NOMO-1 treated with DMSO at 0.1 percent for 48 hours (cell line): ENCODE data around the gene FKBP10.

ENCODE experiments used
- DNase-seq: peaks from one replicate; lab custom pipeline; 2025; ENCODE audit not compliant: unreplicated experiment; lab: John Stamatoyannopoulos, UW

The FKBP10 gene

DNA sequence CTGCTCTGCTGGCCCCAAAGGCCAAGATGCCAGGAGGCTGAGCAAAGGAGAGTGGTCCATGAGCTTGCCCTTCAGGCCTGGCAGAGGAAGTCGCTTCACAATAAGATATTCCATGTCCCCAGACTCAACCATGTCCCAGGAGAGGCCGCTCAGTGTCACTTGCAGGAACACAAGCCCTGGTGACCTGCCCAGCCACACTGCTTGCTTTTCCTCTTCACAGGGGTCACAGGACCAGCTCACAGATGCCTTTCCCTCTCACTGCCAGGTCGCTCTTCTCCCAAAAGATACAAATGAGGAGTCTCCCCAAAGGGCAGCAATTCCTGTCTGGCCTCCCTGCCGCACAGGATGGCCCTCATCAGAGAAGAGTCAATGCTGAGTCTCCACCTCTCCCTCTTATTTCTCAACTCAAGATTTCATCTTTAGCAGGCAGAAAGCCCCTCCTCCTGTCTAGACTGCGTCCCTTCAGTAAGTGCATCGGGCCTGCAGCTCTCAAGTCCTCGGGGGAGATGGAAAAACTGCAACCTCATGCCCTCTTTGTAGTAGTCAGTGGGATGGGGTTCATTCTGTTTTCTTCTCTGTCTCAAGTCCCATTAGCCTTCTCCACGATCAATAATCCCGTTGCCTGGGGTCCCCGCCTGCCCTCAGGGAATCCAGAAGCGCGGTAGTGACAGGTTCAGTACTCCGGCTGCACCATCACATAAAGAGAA lies 31.2 kb upstream of the FKBP10 start:
- DNase-seq: no peak

DNA sequence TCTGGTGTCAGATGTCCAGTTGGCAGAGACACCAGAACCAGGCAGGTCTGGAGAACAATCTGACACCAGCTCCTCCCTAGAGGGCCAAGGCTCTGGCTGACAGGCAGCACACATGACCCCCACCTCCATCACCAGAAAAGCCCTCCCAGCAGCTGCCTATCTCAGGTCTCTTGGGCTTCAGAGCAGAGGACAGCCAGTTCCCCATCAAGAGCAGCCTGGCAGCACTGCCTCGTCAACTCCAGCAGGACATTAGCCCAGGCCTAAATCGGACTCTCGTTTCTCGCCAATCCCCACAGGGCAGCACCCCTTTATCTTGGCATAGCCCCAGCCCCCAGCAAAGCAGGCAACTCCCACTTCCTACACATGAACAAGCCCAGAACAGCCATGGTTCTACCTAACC lies 30.7 kb upstream of the FKBP10 start:
- no peak for DNase-seq

GRCh38 chr17:41784207-41784744 lies 28.5 kb upstream of the FKBP10 start:
- DNase-seq: no peak

DNA sequence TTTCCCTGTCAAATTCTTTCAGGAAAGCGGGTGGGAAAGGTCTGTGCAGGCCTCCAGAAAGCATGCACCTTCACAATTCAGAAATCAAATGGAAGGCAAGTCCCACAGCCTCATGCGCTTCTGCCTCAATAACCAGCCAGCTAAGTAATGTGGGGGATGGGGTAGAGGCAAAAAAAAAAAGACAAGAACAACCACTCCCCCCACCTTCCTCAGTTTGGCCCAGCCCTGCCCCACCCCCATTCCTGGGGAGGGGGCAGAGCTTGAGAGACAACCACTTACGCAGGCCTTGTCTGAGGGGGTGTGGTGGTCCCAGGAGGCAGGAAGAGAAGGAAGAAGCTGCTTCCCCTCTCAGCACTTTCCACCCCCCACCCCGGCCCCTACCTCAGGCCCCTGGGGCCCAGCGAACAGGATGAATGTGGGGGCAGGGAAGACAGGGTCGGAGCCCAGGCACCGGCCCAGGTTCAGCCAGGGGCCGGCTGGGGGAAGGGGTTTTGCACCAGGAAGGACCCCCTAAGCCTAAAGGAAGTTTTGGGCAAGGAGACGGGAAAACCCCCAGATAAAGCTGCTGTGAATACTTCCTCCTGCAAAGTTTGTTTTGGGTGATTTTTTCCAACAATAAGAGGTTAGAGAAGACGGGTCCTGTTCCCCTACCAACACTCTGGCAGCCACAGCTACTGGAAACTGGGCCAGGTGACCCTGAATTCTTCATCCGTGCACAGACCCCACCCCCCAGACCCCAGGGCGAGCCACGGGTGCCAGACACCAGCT lies 27.5 kb upstream of the FKBP10 start:
- DNase-seq: no peak

- DNase-seq: no peak
Measured at GRCh38 chr17:41785859-41786226, 27.0 kb upstream of the FKBP10 start.

DNA sequence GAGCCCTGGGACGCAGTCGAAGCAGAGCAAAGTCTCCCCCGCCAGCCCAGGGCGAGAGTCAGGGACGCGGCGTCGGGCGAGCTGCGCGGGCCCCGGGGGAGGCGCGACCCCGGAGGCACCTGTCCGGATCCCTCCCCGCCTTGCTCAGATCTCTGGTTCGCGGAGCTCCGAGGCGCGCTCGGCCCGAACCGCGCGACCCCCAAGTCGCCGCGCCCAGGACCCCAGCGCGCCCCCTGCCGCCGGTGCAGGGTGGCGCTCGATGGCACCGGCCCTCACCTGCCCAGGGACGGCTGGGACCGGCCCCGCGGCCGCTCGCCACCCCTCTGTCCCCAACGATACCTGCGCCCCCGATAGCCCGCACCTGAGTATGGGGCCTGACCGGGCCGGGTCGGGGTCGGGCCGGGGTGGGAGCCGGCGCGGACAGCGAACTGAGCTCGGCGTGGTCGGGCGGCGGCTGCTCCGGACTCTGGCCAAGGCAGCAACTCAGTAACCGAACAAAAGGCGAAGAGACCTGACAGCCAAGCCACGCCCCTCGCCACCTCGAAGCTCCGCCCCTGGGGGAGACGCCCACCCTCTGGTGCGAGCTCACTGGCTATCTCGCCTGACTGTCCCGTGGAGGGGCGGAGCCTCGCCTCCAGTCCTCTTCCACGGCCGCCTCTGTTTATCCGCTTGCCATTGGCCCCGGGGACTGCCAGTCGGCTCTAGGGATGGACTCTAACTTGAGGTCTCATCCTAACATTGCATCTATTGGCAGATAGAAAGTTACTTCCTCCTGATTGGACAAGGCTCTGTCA lies 26.4 kb upstream of the FKBP10 start, which contains the start of gene JUP:
Gene JUP (minus strand): TSS at position 485 of the 794 bp plus-strand sequence. CDS start 14,857 bp downstream, outside the sequence.
- peak; percentile 96 for DNase-seq

DNA sequence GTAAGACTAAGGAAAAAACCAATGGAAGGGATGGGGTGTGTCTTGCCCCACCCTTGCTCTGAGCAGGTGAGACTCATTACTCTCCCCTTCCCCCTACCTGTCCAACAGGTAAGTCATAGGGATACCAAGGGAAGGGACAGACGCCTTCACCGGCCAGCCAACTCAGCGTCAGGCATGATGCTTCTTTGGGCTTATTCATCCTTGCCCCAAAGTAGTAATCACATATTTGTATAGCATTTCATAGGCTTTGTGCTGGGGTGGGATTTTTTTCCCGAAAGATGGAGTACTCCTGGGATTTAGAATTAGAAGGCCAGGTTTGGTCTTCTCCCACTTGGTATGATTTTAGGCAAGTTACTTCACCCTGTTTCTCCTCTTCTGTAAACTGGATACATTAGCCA lies 25.8 kb upstream of the FKBP10 start:
- no peak for DNase-seq

GRCh38 chr17:41792845-41793783 lies 19.7 kb upstream of the FKBP10 start:
- no peak for DNase-seq

DNA sequence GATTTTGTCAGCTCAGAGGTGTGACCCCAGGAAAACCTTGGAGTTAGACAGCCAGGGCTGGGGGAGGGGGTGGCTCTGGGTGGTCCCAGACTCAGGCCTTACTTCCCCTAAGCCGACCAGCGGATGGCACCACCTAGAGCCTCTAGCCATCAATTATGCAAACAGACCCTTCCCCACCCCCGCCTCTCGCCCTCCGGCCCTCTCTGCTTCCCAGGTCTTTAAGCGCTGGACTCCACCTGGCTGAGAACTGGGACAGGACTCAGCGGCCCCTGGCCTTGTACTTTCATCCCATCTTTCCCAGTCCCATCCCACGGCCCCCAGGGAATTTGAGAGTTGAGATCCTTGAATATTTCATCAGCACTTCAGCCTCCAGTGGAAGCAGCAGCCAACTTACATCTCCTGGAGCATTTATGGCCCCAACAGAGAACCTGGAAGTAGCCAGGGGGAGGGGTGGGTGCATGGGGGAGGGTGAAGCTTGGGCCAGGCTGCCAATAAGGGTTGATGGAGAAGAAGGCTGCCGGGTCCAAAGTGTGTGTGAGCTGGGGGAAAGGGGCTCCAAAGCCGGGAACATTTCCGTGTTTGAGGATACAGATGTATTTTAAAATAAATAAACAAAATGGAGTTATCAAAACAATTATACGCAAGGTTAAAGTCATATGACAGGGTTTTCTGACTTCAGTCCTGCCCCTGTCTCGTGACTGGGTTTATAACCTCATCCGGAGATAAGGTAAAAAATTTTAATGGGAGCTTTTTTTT lies 18.8 kb upstream of the FKBP10 start:
- DNase-seq: no peak

DNA sequence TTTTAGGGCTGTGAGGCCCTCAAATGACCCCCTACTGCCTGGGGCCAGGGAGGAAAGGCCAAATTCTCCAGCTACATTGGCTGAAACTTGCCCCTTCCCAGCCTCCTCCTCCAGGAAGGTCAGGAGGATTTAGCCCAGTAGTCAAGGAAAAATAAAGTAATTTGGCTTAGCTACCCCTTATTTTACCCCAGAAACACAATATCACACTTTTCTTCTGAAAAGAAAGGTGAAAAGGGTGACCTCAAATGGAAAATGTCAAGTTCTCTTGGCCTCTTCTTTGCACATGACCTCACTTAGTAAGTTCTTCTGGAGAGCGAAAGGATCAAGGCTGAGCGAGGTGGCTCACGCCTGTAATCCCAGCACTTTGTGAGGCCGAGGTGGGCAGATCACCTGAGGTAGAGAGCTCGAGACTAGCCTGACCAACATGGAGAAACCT lies 18.2 kb upstream of the FKBP10 start:
- no peak for DNase-seq

DNA sequence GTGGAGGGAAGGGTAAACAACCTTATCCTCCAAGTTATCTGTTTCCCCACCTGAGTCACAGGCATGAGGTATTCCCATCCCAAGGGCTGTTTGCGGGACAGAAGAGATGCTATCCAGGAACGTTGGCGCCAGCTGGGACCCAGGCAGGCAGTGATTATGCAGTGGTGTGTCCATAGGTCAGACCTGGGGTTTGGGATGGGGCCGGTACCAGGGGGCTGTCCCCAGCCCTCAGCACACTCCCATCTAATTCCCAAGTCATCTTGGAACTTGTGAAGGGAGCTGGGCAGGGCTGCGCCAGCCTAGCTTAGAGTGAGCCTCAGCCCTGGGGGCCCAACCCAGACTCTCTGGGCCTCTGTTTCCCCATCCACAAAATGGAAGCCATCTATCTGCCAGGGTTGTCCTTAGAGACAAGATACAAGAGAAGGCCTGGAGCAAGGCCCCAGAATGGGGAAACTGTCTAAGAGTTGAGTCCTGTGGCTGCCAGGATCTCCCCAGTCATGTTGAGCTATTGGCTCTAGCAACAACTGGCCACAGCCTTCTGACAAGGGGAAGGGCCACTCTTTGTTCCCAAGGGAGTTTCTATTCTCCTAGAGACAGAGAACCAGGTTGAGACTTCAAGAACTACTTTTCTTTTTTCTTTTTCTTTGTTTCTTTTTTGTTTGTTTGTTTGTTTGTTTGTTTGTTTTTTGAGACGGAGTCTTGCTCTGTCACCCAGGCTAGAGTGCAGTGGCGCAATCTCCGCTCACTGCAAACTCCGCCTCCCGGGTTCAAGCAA lies 16.5 kb upstream of the FKBP10 start:
- DNase-seq: no peak

DNA sequence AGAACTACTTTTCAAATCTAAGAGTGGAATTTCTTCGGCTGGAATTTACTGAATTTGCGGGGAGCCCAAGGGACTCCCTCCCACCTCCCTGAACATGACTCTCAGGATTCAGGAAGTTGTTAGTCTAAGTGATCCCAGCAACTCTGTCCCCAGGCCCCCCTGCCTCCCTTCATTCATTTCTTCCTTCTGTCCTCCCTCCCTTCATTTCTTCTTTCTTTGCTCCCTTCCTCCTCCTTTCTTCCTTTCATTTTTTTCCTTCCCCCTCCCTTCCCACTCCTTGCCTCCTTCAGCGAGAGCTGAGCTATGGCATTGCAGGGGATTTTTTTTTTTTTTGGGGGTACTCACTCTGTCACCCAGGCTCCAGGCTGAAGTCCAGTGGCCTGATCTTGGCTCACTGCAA lies 15.4 kb upstream of the FKBP10 start:
- DNase-seq: no peak

DNA sequence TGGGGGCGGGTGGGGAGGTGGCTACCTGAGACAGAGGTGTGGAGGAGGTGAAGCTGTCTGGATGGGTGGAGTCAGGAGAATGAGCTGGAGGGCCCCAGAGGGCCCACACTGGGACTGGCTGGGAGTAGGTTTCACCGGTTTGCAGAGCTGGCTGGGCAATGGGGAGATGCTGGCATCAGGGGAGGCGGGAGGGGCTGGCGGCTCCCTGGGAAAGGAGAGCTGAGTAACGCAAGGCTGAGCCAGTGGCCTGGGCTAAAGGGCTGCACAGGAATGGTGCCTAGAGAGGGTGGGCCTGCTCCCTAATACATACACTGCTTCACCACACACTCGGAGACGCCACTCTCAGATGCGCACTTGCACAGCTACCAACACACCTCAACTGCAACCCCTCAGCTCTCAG lies 13.4 kb upstream of the FKBP10 start:
- DNase-seq: no peak

GRCh38 chr17:41800601-41801373 lies 12.0 kb upstream of the FKBP10 start:
- DNase-seq: no peak

DNA sequence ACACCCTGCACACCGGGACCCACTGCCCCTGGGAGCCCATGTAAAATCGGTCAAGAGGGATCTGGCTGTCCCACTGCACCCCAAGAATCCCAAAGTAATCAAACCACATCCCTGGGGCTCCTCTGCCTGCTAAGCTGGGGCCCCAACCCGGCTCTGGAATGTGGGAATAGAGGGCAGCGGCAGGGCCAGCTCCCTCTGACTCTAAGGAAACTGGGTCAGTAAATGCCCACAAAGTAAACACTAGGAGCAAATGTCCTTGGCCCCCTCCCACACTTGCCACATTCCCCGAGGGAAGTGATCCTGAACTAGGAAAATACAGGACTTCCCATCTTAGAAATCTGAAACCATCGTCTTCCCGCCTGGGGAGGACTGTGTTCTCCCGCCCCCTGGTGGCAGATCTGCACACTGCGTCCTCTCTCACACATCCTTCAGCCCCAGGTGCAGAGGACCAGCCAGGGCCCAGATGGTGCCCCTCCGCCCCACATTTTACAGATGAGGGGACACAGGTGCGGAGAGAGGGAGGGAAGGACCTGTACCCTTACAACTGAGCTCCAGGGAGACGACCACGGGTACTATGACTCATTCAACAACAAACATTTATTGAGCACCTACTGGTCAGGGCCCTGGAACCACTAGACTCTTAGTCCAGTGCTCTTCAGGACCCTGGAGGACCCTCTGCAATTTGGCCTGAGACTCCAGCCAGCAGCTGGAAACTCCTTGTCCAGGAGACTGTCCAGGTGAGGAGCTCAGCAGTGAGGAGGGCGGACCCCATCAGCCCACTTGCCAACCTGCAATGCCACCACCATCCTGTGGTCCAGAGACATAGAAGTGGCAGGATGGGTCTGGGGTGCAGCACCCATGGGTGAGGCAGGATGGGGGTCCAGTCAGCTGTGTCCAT lies 11.2 kb upstream of the FKBP10 start:
- DNase-seq: peak; percentile 45

- peak; percentile 54 for DNase-seq
Measured at GRCh38 chr17:41803049-41804020, 9.5 kb upstream of the FKBP10 start.
